Erythroblast (primary cell): ENCODE results near the gene FOXL2NB.
A peak's percentile ranks its signal among the peaks of the same experiment; 100 is the strongest.

ENCODE experiments used
- DNase-seq, 2 experiments: peaks; one replicate each; lab custom pipeline; 2025; lab: John Stamatoyannopoulos, UW
- GATA1 ChIP-seq: IDR thresholded peaks from 2 replicates; pipeline ENCODE4 v1.6.1; 2011; ENCODE audit warnings: low read depth, mild to moderate bottlenecking, control low read depth, low read length, moderate library complexity
- POLR2A ChIP-seq: IDR thresholded peaks from 2 replicates; pipeline ENCODE4 v1.6.1; 2011; ENCODE audit warnings: mild to moderate bottlenecking, low read length

The FOXL2NB gene

GRCh38 chr3:138936741-138937689, 10.0 kb upstream of the FOXL2NB start:
- TF ChIP-seq POLR2A (no peak), GATA1 (no peak)
- DNase-seq, result peak in 1 of 2 experiments; percentile 19

- TF ChIP-seq GATA1, result no peak
- TF ChIP-seq POLR2A, result no peak
- no peak for DNase-seq
Measured at GRCh38 chr3:138937690-138938055, 9.3 kb upstream of the FOXL2NB start.

- no peak for DNase-seq
- TF ChIP-seq GATA1 (no peak), POLR2A (no peak)
Measured at GRCh38 chr3:138938056-138938876, 8.8 kb upstream of the FOXL2NB start.

- no peak for DNase-seq
- TF ChIP-seq POLR2A (no peak), GATA1 (no peak)
Measured at GRCh38 chr3:138938877-138939560, 8.0 kb upstream of the FOXL2NB start.

GRCh38 chr3:138939561-138940241, 7.3 kb upstream of the FOXL2NB start:
- no peak for TF ChIP-seq GATA1
- TF ChIP-seq POLR2A, result no peak
- DNase-seq, result no peak

GRCh38 chr3:138940446-138940845, 6.6 kb upstream of the FOXL2NB start:
- TF ChIP-seq GATA1 (no peak), POLR2A (no peak)
- DNase-seq, result no peak

- TF ChIP-seq GATA1, result no peak
- TF ChIP-seq POLR2A, result no peak
Measured at GRCh38 chr3:138941259-138941885, 5.6 kb upstream of the FOXL2NB start.

GRCh38 chr3:138942271-138942670, 4.7 kb upstream of the FOXL2NB start:
- TF ChIP-seq GATA1, result no peak
- no peak for TF ChIP-seq POLR2A
- DNase-seq, result no peak

More at GRCh38 chr3:138941259-138941885, 5.6 kb upstream of the FOXL2NB start:
- peak; percentile 41 to 52 for DNase-seq

- DNase-seq, result no peak
- TF ChIP-seq POLR2A, result no peak
- TF ChIP-seq GATA1, result no peak
Measured at GRCh38 chr3:138942861-138943623, 4.0 kb upstream of the FOXL2NB start.

GRCh38 chr3:138943724-138944653, 3.0 kb upstream of the FOXL2NB start:
- peak; percentile 17 to 31 for DNase-seq
- TF ChIP-seq POLR2A, result no peak

GRCh38 chr3:138944654-138944928, 2.4 kb upstream of the FOXL2NB start:
- no peak for TF ChIP-seq POLR2A
- no peak for DNase-seq
